ENCODE results near the gene GNB5.

The GNB5 gene

DNA sequence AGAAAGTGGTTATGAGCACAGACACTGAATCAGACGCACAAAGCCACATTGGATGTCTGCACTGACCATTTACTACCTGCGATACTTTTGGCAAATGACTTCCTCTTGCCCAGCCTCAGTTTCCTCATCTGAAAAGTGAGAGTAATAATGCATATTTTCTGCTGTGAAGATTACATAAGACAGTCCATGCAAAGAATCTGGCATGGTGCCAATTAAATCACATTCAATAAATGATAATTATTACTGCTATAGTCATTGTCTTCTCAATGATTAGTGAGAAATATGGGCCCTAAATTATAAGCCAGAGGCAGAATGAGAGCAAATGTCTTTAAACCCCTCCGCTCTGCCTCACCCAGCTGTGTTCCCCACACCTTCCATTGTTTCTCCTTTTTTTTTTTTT lies 62.6 kb downstream of the GNB5 start:
- in situ Hi-C loops (cut with HindIII; ENCODE audit: low pct_ligation_motif_present, low pct_unique_long_range_greater_than_20kb, low sequenced_read_pairs): no loop called here
- no peak for DNase-seq

GRCh38 chr15:52124270-52124880 lies 66.8 kb downstream of the GNB5 start:
- peak; percentile 24 for DNase-seq
- in situ Hi-C loops (cut with HindIII; ENCODE audit: low pct_ligation_motif_present, low pct_unique_long_range_greater_than_20kb, low sequenced_read_pairs): no loop called here

DNA sequence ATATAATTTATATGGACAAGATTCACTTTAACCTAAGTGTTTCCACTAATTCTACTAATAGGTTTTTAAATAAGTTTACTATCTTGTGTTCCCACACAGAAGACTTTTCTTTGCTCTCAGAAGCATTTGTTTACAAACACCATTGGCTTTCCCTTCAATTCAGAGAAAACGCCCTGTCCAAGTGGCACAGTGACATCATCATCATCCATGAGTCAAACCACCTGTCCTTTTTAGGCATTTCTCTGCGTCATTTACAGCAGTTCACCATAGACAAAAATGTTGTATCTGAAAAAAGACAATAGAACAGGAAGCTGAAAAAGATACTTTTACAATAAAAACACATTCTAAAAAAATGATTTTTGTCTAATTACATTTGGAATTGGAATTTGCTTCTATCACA lies 69.3 kb downstream of the GNB5 start:
- no peak for DNase-seq
- in situ Hi-C loops (cut with HindIII; ENCODE audit: low pct_ligation_motif_present, low pct_unique_long_range_greater_than_20kb, low sequenced_read_pairs): no loop called here

DNA sequence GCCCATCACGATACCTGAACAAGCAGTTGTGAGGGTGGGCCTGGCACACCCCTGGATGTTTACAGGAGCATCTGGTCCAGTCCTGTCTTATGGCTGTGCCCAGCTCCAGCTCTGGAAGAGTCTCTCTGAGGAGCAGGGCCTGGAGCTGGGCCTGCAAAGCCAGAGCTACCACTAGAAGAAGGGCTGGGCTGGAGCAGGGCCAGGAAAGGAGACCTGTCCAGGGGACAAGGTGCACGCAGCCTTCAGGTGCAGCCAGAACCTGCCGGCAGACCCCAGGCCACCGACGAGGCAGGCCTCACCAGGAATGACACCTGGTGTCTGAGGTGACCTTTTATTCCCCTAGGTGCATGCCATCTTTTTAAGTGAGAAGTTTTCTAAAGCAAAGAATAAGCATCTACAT lies 70.2 kb downstream of the GNB5 start:
- in situ Hi-C loops (cut with HindIII; ENCODE audit: low pct_ligation_motif_present, low pct_unique_long_range_greater_than_20kb, low sequenced_read_pairs): no loop called here
- no peak for DNase-seq

DNA sequence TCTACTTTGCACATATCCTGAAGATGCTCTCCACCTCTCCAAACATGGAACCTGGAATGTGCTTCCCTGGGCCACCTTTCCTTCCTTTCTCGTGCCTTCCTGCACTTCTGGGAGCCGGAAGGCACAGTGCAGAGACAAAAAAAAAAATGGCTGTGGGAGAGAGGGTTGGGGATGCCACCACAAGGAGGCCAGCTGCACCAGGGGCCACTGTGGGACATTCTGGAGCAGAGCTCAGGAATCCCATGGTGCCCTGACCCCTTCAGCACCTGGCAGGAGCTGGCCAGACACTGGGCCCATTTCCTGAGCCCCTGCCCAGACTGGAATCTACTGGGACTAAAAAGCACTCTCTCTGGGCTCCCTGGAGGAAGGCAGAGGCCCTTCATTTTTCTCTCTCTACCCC lies 70.7 kb downstream of the GNB5 start:
- DNase-seq: no peak

DNA sequence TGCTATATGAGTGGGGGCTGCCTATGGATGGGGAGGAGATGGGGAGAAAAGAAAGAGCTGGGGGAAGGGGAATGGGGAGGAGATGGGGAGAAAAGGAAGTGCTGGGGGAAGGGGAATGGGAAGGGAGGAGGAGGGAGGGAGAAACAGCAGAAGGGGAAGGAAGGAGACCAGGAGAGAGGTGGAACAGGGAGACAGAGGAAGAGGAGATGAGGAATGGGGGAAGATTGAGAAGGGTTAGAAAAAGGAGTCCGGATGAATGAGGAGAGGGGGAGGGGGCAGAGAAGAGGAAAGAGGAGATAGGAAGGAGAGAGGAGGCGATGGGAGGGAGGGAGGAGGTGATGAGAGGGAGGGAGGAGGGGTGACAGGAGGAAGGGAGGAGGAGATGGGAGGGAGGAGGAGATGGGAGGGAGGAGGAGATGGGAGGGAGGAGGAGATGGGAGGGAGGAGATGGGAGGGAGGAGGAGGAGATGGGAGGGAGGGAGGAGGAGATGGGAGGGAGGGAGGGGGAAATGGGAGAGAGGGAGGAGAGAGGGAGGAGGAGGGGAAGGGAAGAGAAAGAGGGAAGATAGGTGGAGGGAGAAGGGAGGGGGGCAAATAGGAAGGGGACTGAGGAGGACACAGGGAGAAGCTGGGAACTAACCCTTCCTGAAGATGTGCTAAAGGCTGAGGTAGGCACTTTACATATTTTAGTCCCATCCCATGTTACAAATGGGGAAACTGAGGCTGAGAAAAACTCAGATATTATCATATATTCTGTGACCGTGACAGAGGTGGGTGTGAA lies 72.0 kb downstream of the GNB5 start:
- in situ Hi-C loops (cut with HindIII; ENCODE audit: low pct_ligation_motif_present, low pct_unique_long_range_greater_than_20kb, low sequenced_read_pairs): no loop called here
- no peak for DNase-seq

More for the DNA sequence above, 70.7 kb downstream of the GNB5 start:
- in situ Hi-C loops (cut with HindIII; ENCODE audit: low pct_ligation_motif_present, low pct_unique_long_range_greater_than_20kb, low sequenced_read_pairs): no loop called here

DNA sequence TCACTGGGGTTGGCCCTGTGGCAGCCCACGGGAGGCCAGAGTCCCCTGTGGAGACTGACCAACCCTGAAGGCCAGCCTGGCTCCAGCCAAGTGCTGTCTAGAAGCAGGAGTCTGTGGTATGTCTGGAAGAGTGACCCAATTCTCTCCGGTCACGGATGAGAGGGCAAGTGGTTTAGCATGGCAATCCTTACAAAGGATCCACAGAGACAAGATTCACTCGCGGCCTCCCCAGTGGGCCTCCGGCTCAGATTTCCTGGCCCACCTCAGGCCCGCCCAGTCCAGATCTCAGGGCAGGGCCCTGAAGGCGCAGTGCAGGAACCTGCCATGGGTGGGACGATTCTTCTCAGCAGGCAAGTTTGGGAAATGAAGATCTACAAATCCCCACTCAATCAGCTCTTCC lies 73.6 kb downstream of the GNB5 start:
- DNase-seq: peak; percentile 29
- in situ Hi-C loops (cut with HindIII; ENCODE audit: low pct_ligation_motif_present, low pct_unique_long_range_greater_than_20kb, low sequenced_read_pairs): no loop called here

DNA sequence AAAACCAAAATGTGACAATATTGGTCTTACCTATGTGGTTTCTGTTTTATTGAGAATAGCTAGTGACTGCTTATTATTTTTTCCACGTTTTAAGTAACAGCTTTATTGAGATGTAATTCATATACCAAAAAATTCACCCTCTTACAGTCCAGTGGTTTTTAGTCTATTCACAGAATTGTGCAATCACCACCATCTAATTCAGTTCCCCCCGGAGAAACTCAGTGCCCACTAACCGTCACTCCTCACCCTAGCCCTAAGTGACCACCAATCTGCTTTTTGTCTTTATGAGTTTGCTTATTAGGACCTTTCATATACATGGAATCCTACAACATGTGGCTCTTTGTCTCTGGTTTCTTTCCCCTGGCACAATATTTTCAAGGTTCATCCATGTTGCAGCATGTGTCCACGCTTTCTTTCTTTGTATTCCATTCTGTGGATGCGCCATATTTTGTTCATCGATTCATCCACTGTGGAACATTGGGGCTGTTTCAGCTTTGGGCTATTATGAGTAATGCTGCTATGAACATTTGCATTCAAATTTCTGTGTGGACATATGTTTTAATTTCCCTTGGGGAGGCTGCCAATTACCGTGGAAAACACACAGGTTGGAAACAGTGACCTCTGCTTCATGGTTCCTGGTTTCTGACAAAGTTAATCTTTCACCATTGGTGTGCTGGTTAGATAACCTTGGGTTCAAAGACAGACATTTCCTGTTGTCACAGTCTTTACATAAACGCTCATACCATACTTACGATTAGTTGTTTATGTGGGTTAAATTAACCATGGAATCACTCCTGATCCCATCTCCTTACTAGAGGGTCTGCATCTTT lies 75.4 kb downstream of the GNB5 start:
- in situ Hi-C loops (cut with HindIII; ENCODE audit: low pct_ligation_motif_present, low pct_unique_long_range_greater_than_20kb, low sequenced_read_pairs): no loop called here
- DNase-seq: peak; percentile 12

DNA sequence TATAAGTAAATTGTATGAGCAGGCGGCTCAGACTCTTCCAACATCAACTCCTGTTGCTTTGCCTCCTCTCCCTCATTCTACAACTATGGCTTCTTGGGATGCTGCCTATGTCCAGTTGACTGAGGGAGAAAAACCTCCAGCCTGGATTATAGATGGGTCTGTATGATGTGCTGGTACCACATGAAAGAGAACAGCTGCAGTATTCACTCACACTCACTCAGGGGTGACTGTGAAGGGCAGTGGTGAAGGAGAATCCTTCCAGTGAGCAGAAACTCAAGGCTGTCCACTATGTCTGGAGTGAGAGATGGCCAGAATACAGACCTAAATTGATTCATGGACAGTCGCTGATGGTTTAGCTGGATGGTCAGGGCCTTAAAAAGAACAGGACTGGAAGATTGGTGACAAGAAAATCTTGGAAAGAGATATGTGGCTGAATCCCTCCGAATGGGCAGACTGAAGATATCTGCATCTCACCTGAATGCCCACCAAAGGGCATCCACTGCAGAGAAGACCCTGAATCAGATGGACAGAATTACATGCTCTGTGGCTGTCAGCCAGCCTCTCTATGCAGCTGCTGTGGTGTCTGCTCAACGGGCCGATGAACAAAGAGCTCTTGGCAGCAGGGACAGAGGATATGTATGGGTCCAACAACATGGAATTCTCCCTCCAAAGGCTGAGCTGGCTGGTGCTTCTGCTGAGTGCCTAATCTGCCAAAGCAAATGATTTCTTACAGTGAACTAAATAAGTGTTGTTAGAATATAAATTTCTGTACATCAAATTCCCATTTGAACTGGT lies 76.7 kb downstream of the GNB5 start:
- in situ Hi-C loops (cut with HindIII; ENCODE audit: low pct_ligation_motif_present, low pct_unique_long_range_greater_than_20kb, low sequenced_read_pairs): no loop called here
- DNase-seq: no peak

- in situ Hi-C loops (cut with HindIII; ENCODE audit: low pct_ligation_motif_present, low pct_unique_long_range_greater_than_20kb, low sequenced_read_pairs): no loop called here
- DNase-seq: no peak
Measured at GRCh38 chr15:52113708-52114107, 77.5 kb downstream of the GNB5 start.

DNA sequence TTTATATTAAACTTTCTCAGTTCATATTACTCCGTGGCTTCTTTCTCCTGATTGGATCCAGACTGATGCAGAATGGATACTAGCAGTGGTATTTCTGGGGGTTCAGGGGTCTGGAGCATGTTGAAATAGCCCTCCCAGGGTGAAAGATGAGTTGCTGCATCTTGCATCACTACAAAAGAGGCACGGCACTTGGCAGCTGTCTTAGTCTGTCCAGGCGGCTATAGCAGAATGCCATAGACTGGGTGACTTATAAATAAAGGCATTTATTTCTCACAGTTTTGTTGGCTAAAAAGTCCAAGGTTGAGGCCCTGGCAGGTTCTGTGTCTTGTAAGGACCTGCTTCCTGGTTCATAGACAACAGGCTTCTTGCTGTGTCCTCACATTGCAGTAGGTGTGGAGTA lies 78.0 kb downstream of the GNB5 start:
- in situ Hi-C loops (cut with HindIII; ENCODE audit: low pct_ligation_motif_present, low pct_unique_long_range_greater_than_20kb, low sequenced_read_pairs): no loop called here
- no peak for DNase-seq

- in situ Hi-C loops (cut with HindIII; ENCODE audit: low pct_ligation_motif_present, low pct_unique_long_range_greater_than_20kb, low sequenced_read_pairs): no loop called here
- DNase-seq: no peak
Measured at GRCh38 chr15:52112203-52112750, 78.9 kb downstream of the GNB5 start.

DNA sequence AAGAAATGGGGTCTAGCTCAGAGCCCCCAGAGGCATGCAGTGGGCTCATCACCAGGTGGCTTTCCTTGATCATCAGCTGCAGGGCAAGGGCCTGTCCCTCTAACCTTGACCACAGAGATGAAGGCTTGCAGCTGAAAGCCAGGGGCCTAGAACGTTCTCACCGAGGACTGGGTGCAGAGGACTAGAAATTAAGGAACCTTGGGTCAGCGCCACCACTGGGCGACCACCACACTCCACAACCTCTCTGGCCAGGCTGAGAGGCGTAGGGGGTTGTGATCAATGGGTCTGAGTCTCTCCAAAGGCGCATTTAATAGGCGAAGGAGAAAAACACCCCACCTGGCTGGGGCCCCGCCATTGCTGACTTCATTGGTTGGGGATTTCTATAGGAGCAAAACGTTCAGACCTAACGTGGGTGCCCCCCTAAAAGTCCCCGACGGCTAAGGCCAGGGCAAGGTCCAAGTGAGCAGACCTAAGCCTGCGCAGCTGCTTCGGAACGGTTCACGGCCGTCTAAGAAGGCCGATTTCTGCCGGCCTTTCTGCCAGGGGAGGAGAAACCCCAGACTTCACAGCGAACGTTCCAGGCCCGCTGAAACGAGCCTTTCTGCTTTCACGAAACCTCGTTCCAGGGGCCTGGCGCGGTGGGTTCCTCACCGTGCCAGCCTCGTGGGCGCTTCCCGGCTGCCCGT lies 79.5 kb downstream of the GNB5 start:
- DNase-seq: no peak
- in situ Hi-C loops (cut with HindIII; ENCODE audit: low pct_ligation_motif_present, low pct_unique_long_range_greater_than_20kb, low sequenced_read_pairs): no loop called here

GRCh38 chr15:52109559-52110451 lies 81.4 kb downstream of the GNB5 start:
- in situ Hi-C loops (cut with HindIII; ENCODE audit: low pct_ligation_motif_present, low pct_unique_long_range_greater_than_20kb, low sequenced_read_pairs): no loop called here
- DNase-seq: no peak

DNA sequence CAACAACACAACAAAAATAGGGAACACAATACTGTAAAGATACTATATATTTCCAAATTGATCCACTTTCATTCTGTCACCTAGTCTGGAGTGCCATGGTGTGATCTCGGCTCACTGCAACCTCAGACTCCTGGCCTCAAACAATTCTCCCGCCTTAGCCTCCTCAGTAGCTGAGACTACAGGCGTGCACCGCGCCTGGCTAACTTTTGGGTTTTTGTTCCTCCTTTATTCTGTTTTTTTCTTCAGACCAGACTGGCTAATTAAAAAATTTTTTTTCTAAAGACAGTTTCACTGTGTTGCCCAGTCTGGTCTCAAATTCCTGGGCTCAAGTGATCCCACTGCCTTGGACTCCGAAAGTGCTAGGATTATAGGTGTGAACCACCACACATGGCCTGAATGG lies 84.0 kb downstream of the GNB5 start:
- DNase-seq: no peak

GRCh38 chr15:52106641-52107040 lies 84.6 kb downstream of the GNB5 start:
- in situ Hi-C loops (cut with HindIII; ENCODE audit: low pct_ligation_motif_present, low pct_unique_long_range_greater_than_20kb, low sequenced_read_pairs): no loop called here
- DNase-seq: no peak

More for the DNA sequence above, 84.0 kb downstream of the GNB5 start:
- in situ Hi-C loops (cut with HindIII; ENCODE audit: low pct_ligation_motif_present, low pct_unique_long_range_greater_than_20kb, low sequenced_read_pairs): no loop called here

GRCh38 chr15:52105846-52106245 lies 85.3 kb downstream of the GNB5 start:
- in situ Hi-C loops (cut with HindIII; ENCODE audit: low pct_ligation_motif_present, low pct_unique_long_range_greater_than_20kb, low sequenced_read_pairs): no loop called here
- DNase-seq: no peak

All from ACHN (cell line).